Measurements from ENCODE around the gene GARIN5A. TPM values are rescaled to one million over a fixed set of nuclear protein-coding genes. Genes with fewer than 3 reads are reported as not detected.

Gene GARIN5A
- total and polyA plus RNA-seq, 2 of the 8 experiments (the other 6 are each of a cell fraction or from before 2014, with no cell fraction given), result 9.1 to 18.5 TPM

DNA sequence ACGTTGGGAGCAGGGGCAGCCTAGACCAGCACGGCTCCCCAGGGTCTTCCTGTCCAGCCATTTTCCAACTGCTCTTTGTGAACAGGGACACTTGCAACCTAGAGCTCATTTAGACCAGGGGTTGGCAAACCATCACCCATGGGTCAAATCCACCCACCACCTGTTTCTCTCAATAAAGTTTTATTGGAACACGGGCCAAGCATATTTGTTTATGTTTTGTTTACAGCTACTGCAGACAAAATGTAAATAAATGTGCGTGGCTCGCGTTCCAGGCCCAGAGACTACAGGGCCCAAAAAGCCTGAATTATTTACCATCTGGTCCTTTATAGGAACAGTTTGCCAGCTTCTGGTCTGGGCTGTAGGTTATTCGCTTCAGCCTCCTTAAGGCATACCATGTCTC lies 13.7 kb downstream of the GARIN5A start:
- Histone ChIP-seq H4K5ac (ENCODE audit: insufficient read length, low read depth, low read length) (no peak overlapping the region), H2BK12ac (ENCODE audit: low read depth, low read length) (no peak overlapping the region), H3K27me3 (replicated peaks in 1 of 4; ENCODE audit: control insufficient read depth in 3 of 4, extremely low read depth in 1 of 4, insufficient read depth in 3 of 4, low read length in 3 of 4) (no peaks in the 10 kb centered on the region), H3K79me2 (ENCODE audit: control insufficient read depth in 1 of 2, insufficient read depth in 2 of 2, low read length in 2 of 2) (no peaks in the 10 kb centered on the region), H2AFZ (ENCODE audit: low read length) (no peak overlapping the region), H2BK120ac (replicated peaks; ENCODE audit: low read depth, low read length) (no peak overlapping the region), H3K18ac (ENCODE audit: extremely low read depth, low read length) (no peak overlapping the region), H3K9me3 (ENCODE audit: insufficient read depth in 2 of 2, low read depth in 1 of 2, low read length in 1 of 2) (no peaks in the 10 kb centered on the region), H3K27ac (ENCODE audit: low read depth, low read length) (no peak overlapping the region), H2AK5ac (ENCODE audit: low read depth, low read length) (no peak overlapping the region), H3K4ac (replicated peaks; ENCODE audit: insufficient read length, low read depth, low read length) (no peak overlapping the region), H2BK20ac (ENCODE audit: low read length) (no peak overlapping the region), H2BK5ac (ENCODE audit: low read depth, low read length) (no peak overlapping the region), H3K14ac (ENCODE audit: insufficient read length) (no peak overlapping the region), H3K79me1 (ENCODE audit: low read depth, low read length) (no peaks in the 10 kb centered on the region), H3K4me1 (replicated peaks in 1 of 4; ENCODE audit: control insufficient read depth in 3 of 4, insufficient read depth in 4 of 4, low read length in 3 of 4) (peaks cover 0 to 11% (median 4%) of the 10 kb centered on the region in 4 experiments; a peak in 5 of 7 replicates), H3K4me2 (ENCODE audit: insufficient read depth in 1 of 2, low read depth in 2 of 2, low read length in 2 of 2) (no peak overlapping the region), H3K9ac (replicated peaks in 1 of 4; ENCODE audit: extremely low read depth in 1 of 4, low read depth in 3 of 4, low read length in 3 of 4) (no peak overlapping the region), H2BK15ac (ENCODE audit: low read length) (no peak overlapping the region), H3K23ac (ENCODE audit: insufficient read length) (no peak overlapping the region), H3K36me3 (ENCODE audit: control insufficient read depth in 2 of 4, insufficient read depth in 4 of 4, low read length in 3 of 4) (no peaks in the 10 kb centered on the region), H4K8ac (ENCODE audit: extremely low read depth, insufficient read depth, low read length) (no peak overlapping the region), H3K56ac (replicated peaks; ENCODE audit: insufficient read length, low read depth, low read length) (no peak overlapping the region), H3K23me2 (ENCODE audit: low read depth, low read length) (no peaks in the 10 kb centered on the region), H4K91ac (replicated peaks; ENCODE audit: insufficient read length, low read length) (no peak overlapping the region), H4K20me1 (replicated peaks in 1 of 2; ENCODE audit: control insufficient read depth in 1 of 2, insufficient read depth in 2 of 2, low read length in 2 of 2) (no peaks in the 10 kb centered on the region), H3K4me3 (ENCODE audit: extremely low read depth in 1 of 4, insufficient read depth in 2 of 4, low read depth in 3 of 4, low read length in 4 of 4) (no peak overlapping the region)
- ChIA-PET POLR2A (ENCODE audit: partially characterized antibody) (interaction anchor here (1.1 to 1.6 kb wide), 3 partner anchors 18 to 32 kb away, joined by 3 read pairs; no protein-coding TSS in a partner anchor), CTCF (ENCODE audit: partially characterized antibody) (interaction anchor here (0.6 to 3.8 kb wide), 16 partner anchors 10 to 1524 kb away, joined by 3 to 21 read pairs (median 4); no protein-coding TSS in a partner anchor)
- 89% methylated on average over 7 of the region's 7 CpGs; no CpG with 5 or more reads in 1 of the 2 experiments for WGBS, 2 experiments (ENCODE audit: extremely low coverage in 1 of 2, insufficient coverage in 1 of 2, insufficient read length in 1 of 2, insufficient replicate concordance in 2 of 2, low coverage in 1 of 2, low lambda C conversion rate in 2 of 2, missing lambda C conversion rate in 1 of 2)
- TF ChIP-seq SIX5 (IDR thresholded peaks at IDR 0.05; ENCODE audit: low read depth, low read length), result no peak
- DNase-seq (ENCODE audit: low read depth in 1 of 2, low spot score in 2 of 2) (no peak), FAIRE-seq (no peak)
